Measurements from ENCODE around the gene HELZ.

DNA sequence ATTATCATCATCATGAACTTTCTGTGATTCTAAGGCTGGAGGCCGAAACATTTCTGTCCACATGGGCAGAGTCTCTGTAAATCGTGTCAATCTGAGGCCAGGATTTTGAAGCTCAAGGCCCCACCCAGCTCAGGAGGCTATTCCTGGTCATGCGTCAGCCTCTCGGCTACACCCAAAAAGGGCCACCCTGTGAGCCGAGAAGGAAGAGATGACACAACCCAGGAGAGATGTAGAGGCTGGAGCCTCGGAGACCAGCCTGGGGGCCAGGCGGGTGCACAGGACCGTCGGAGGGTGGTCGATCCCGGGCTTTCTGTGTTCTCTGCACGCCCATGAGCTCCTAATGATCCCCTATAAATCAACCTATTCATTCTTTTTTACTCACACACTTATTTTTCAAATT is 201.7 kb downstream of the HELZ start:
- TF ChIP-seq, protein P1, sequence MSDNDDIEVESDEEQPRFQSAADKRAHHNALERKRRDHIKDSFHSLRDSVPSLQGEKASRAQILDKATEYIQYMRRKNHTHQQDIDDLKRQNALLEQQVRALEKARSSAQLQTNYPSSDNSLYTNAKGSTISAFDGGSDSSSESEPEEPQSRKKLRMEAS (IDR thresholded peaks at IDR 0.05) = no peak
- TF ChIP-seq, protein P2, sequence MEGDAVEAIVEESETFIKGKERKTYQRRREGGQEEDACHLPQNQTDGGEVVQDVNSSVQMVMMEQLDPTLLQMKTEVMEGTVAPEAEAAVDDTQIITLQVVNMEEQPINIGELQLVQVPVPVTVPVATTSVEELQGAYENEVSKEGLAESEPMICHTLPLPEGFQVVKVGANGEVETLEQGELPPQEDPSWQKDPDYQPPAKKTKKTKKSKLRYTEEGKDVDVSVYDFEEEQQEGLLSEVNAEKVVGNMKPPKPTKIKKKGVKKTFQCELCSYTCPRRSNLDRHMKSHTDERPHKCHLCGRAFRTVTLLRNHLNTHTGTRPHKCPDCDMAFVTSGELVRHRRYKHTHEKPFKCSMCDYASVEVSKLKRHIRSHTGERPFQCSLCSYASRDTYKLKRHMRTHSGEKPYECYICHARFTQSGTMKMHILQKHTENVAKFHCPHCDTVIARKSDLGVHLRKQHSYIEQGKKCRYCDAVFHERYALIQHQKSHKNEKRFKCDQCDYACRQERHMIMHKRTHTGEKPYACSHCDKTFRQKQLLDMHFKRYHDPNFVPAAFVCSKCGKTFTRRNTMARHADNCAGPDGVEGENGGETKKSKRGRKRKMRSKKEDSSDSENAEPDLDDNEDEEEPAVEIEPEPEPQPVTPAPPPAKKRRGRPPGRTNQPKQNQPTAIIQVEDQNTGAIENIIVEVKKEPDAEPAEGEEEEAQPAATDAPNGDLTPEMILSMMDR (IDR thresholded peaks at IDR 0.05; ENCODE audit: low read depth, low read length, missing input control) = no peak
- TF ChIP-seq EGR1 (IDR thresholded peaks at IDR 0.05; ENCODE audit: low read depth in 2 of 2) (no peak), GABPA (IDR thresholded peaks at IDR 0.05 in 1 of 2, conservative IDR thresholded peaks at IDR 0.05 in 1 of 2) (no peak)
